HG03139 (cell line): Measurements from ENCODE around the gene ATE1.
"Not testable (repeated sequence)": the region's sequence is repeated elsewhere in the genome, so short reads cannot be mapped to it uniquely, and the experiment has no call there.

Experiments
- ATAC-seq: cut with Tn5 transposase; IDR thresholded peaks from one replicate; pipeline ENCODE4 v1.9.1; 2021; ENCODE audit not compliant: unreplicated experiment

ATE1 gene

DNA sequence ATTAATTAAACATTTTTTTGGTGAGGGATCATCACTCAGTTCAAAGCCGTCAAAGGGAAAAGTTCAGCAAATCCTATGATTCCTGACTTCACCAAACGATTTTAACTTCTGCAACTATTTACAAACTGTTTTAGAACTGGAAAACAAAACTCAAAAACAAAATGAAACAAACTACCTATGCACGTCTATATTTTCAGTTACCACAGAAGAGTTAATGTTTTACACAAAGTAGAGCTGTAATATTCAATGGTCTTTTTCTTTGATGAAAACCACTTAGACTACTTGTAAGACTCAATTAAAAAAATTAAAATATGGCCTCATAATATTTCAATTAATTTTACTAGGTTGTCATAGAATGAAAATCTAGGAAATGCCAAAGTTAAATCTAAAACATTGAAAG lies 131.5 kb downstream of the ATE1 start:
- peak; percentile 67 for ATAC-seq

DNA sequence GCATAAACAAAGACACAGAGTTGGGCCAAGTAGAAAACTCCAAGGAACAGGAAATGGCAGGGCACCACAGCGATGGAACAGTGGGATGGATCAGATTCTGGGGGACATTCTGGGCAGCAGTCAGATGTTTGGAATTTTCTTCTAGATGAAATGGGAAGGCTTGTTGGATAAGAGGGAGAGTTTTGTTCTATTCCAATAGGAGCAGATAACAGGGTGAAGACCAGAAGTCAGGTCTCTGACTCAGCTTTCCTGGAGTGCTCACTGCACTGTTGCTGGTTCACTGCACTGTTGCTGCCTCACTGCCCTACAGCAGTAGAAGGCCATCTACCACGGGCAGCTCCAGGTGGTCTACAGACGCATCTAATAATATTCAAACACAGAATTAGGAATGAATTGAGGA lies 135.6 kb downstream of the ATE1 start:
- ATAC-seq = no peak

DNA sequence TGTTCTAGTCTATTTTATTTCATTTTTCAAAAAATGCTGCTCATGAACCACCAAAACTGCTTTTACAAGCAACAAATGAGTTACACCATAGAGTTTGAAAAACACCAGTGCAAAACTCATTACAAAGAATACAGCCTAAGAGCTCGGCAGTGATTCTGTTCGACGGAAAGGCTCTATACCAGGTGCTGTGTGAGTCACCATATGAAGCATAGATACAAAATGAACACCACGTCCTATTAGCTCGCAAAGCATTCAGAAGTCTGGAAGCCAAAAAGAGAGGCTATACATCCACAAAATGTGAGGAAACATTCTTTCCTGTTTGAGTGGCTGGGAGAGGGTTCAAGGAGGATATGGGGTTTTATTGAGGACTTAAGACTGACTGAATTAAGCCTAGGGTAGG lies 136.1 kb downstream of the ATE1 start:
- ATAC-seq = no peak

DNA sequence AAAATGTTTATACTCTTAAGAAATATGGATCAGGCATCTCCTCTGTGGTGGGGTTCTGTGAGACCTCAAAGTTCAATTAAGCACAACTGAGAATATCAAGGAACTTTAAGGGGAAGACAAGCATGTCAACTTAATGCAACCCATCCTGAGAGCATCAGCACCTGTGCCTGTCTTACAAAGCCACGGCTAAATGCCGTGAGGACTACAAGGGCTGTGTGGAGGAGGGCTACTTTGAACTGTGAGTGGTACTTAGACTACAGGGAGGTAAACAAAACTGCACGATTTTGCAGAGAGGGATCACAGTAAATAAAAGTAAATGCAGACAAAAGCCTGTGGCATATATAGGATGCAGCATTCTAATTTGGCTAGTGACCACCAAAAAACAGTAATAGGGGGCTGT lies 139.1 kb downstream of the ATE1 start:
- ATAC-seq = no peak

DNA sequence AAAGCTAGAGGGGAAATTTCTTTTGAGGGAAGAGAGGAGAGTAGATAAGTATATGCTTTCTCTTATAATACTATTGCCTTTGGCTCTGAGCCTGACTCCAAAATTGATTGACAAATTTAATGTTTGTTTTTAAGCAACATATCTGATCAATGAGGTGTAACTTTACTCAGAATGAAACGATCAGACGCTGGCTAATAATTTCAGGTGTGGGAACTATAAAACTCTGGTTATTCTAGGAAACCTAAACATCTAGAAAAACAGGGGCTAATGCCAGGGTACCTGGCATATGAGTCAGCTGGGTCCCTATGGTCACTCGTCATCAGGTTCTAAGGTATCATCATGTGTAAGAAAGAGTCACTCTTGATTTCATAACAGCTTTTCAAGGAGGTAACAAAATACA lies 139.7 kb downstream of the ATE1 start:
- no peak for ATAC-seq

DNA sequence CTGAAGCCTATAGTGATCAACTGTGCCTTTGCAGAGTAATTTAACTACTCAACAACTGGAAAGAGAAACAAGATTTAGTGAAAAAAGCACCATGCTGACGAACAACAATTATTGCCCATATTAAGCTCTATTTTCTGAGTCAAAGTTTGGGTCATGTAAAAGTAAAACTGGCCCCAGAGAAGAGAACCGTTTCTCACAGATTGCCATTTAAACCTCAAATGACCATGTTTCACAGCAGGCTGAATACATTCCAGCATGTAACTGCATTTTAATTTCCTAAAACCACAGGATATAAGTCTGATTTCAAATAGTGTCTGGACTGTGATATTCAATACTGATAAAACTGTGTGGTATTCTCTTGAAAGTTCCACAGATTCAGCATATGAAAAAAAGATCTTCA lies 140.7 kb downstream of the ATE1 start:
- ATAC-seq = no peak

- no peak for ATAC-seq
Observed at GRCh38 chr10:121783782-121784372, 144.0 kb downstream of the ATE1 start.

DNA sequence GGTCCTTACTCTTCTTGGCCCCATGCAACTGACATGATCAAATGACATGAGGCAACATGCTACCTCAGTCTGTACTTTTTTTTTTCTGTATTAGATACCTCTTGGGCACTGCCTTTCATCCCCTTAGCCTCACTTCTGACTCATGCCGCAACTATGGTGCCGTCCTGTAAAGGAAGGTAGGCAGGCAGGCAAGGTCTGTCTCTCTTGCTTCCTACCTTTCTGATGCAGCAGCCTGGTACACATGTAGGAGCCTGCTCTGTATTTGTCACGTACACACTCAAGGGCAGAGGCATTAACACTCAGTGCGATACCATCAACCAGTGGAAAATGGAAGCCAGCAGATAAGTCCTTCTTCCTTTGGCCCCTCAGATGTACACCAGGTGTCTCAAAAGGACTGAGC lies 146.7 kb downstream of the ATE1 start:
- no peak for ATAC-seq

GRCh38 chr10:121774813-121775212 lies 153.0 kb downstream of the ATE1 start:
- ATAC-seq = no peak

DNA sequence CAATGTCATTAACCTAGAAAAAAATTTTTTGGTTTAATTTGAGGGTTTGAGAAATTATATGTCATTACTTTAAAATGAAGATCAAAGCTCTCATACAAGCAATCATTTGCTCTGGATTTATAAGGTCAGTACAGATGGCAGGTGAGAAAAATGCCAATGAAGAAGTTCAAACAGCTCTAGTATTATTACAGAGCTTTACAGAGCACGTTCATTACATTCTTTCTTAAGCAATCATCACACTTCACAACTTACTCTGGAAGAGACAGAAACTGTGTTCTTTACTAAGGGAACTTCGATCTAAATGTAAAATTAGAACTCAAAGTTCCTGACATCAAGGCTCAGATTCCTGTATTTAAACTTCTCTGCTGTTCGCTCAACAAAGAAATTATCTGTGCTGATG lies 153.4 kb downstream of the ATE1 start:
- no peak for ATAC-seq

GRCh38 chr10:121772884-121773283 lies 154.9 kb downstream of the ATE1 start:
- ATAC-seq = no peak

DNA sequence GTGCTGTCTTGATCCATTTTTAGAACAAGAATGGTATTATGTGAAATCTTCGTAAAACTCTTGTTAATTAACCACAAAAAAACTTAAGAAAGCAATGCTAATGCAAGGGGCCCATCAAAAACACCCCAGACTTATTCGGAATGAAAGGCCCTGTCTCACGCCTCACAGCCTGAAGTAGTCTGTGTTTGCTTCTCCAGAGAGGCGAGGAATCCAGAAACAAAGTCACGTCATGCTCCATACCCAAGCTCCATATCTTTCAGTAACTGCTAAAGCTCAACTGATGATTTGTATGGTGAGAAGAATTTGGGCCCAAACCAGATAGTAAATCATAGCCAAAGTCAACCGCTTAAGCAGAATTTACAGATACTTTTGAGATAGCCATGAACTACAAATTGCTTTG lies 155.4 kb downstream of the ATE1 start:
- ATAC-seq = no peak

GRCh38 chr10:121771966-121772365 lies 155.9 kb downstream of the ATE1 start:
- ATAC-seq = no peak

DNA sequence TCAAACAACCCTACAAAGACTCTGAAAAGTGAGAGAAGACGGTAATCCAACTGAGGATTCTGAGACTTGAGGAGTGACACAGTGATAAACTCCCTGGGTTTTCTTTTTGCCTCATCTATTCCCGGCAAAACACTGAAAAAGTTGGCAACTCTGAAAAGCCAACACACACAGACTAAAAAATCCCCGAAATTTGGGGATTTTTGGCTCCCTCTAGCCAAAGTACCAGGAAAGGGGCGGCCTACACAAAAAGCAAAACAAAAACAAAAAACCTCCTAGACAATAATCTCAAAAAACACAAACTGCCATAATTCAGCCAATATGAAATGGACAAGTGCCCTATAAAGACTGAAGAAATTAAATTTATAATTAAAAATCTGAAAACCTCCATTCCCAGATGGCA lies 161.4 kb downstream of the ATE1 start:
- no peak for ATAC-seq

DNA sequence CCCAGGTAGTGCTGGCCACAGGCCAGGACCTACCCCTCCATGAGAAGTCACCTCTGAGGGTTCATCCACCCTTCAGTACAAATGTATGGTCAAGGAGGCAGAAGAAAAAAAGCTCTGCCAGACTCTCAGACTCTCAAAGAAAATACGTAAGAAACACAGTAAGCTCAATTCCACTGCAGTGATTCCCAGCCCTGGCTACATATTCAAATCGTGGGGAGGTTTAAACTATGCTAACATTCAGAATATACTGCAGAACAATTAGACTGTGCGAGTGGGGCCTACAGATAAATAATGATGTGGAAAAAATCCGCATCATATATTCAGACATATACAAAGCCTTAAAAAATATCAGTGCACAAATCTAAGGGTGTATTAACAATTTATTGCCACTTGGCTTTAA lies 162.6 kb downstream of the ATE1 start:
- ATAC-seq = no peak

DNA sequence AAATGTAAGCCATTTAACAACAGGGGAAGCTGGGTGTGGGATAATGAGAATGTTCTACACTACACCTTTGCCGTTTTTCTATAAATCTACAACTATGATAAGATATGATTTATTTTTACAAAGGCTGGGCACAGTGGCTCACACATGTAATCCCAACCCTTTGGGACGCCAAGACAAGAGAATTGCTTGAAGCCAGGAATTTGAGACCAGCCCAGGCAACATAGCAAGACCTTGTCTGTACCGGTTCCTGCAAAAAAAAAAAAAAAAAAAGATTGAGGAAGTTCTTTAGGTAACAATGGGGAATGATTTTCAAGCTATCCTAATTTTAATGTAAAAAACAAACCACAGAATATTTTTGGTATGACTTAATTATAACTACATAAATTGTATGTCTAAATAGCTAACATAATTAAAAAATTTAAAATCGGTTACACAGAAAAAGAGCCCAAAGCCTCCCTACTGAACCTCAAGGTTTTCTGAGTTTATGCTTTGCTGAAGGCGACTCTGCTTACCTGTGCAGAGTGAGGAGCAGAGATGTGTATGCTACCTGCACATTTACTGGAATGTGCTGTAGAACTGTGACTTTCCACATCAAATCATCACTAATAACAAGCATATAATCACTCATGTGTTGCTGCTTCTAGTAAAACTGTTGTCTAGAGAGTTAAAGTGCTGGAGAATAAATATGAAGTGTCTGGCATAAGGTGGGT lies 163.4 kb downstream of the ATE1 start:
- ATAC-seq = no peak

DNA sequence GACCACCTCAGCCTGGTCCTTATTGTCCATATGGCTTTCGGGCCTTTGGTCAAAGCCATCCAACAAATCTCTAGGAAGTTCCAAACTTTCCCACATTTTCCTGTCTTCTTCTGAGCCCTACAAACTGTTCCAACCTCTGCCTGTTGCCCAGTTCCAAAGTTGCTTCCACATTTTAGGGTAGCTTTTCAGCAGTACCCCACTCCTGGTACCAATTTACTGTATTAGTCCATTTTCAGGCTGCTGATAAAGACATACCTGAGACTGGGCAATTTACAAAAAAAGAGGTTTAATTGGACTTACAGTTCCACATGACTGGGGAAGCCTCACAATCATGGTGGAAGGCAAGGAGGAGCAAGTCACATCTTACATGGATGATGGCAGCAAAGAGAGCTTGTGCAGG lies 170.6 kb downstream of the ATE1 start:
- not testable (repeated sequence) for ATAC-seq

- not testable (repeated sequence) for ATAC-seq
Observed at GRCh38 chr10:121755496-121755895, 172.3 kb downstream of the ATE1 start.

- no peak for ATAC-seq
Observed at GRCh38 chr10:121754666-121755065, 173.2 kb downstream of the ATE1 start.

GRCh38 chr10:121753726-121754476 lies 173.9 kb downstream of the ATE1 start:
- ATAC-seq = peak; percentile 79

- no peak for ATAC-seq
Observed at GRCh38 chr10:121751191-121751760, 176.6 kb downstream of the ATE1 start.
